ACHN (cell line): ENCODE results near the gene LVRN.

Experiments
- DNase-seq: peaks from one replicate; pipeline ENCODE4 v3.0.0-alpha.2; 2015
- in situ Hi-C: cut with HindIII; loops from 2 replicates; pipeline ENCODE4 v1.10.0; 2017; ENCODE audit warnings: low sequenced_read_pairs, low pct_ligation_motif_present, low pct_unique_long_range_greater_than_20kb

LVRN gene

GRCh38 chr5:115952588-115952987 is 9.7 kb upstream of the LVRN start:
- in situ Hi-C loops: no loop called here
- no peak for DNase-seq

- DNase-seq: no peak
- in situ Hi-C loops: no loop called here
These were observed 8.1 kb upstream of the LVRN start for GRCh38 chr5:115954144-115954543.

- in situ Hi-C loops: no loop called here
These were observed 5.3 kb upstream of the LVRN start for GRCh38 chr5:115956957-115957356.

GRCh38 chr5:115961381-115962238 is 665 bp upstream of the LVRN start:
- no peak for DNase-seq
- in situ Hi-C loops: no loop called here

More at GRCh38 chr5:115956957-115957356, 5.3 kb upstream of the LVRN start:
- DNase-seq: no peak

- in situ Hi-C loops: no loop called here
These were observed 509 bp downstream of the LVRN start for GRCh38 chr5:115962565-115963402.

GRCh38 chr5:115963566-115963965 is 1.3 kb downstream of the LVRN start:
- DNase-seq: no peak
- in situ Hi-C loops: no loop called here

More at GRCh38 chr5:115962565-115963402, 509 bp downstream of the LVRN start:
- DNase-seq: no peak

- in situ Hi-C loops: no loop called here
- no peak for DNase-seq
These were observed 6.5 kb downstream of the LVRN start for GRCh38 chr5:115968770-115969169.

GRCh38 chr5:115977096-115977495 is 14.8 kb downstream of the LVRN start:
- in situ Hi-C loops: no loop called here
- no peak for DNase-seq

GRCh38 chr5:115977988-115978387 is 15.7 kb downstream of the LVRN start:
- DNase-seq: peak; percentile 9
- in situ Hi-C loops: no loop called here

- no peak for DNase-seq
- in situ Hi-C loops: no loop called here
These were observed 16.5 kb downstream of the LVRN start for GRCh38 chr5:115978779-115979178.

- no peak for DNase-seq
- in situ Hi-C loops: no loop called here
These were observed 17.1 kb downstream of the LVRN start for GRCh38 chr5:115979201-115980041.

GRCh38 chr5:115983519-115983918 is 21.2 kb downstream of the LVRN start:
- no peak for DNase-seq
- in situ Hi-C loops: no loop called here

GRCh38 chr5:115985802-115986757 is 23.8 kb downstream of the LVRN start:
- DNase-seq: no peak
- in situ Hi-C loops: no loop called here

GRCh38 chr5:115988002-115988401 is 25.7 kb downstream of the LVRN start:
- in situ Hi-C loops: no loop called here
- DNase-seq: no peak

- in situ Hi-C loops: no loop called here
- no peak for DNase-seq
These were observed 30.6 kb downstream of the LVRN start for GRCh38 chr5:115992848-115993350.

- DNase-seq: no peak
- in situ Hi-C loops: no loop called here
These were observed 33.1 kb downstream of the LVRN start for GRCh38 chr5:115995351-115995750.

- no peak for DNase-seq
- in situ Hi-C loops: no loop called here
These were observed 40.0 kb downstream of the LVRN start for GRCh38 chr5:116002116-116002906.
